Ovary (tissue), 9 donors: ENCODE measurements around the gene ARG1. TPM values are rescaled to one million over a fixed set of nuclear protein-coding genes. Genes with fewer than 3 reads are reported as not detected.

Experiments used
- DNase-seq, 5 donors: peaks; one replicate each; pipeline ENCODE4 v3.0.0-alpha.2; 2019 to 2020
- H3K27ac ChIP-seq, 2 donors: fragments of 200-600 bp; one replicate each; pipeline versions ENCODE4 v1.5.1 to v1.8.0; 2019 to 2022
- H3K27me3 ChIP-seq: fragments of 200-600 bp; one replicate; pipeline ENCODE4 v1.8.0; 2022
- H3K36me3 ChIP-seq: fragments of 200-600 bp; sonication (generic); one replicate; pipeline ENCODE4 v1.5.1; 2019
- H3K4me1 ChIP-seq: one replicate; pipeline ENCODE4 v1.8.1; 2013; ENCODE audit warnings: mild to moderate bottlenecking, moderate library complexity; ENCODE audit not compliant: insufficient read depth
- H3K4me3 ChIP-seq: fragments of 200-600 bp; sonication (generic); one replicate; pipeline ENCODE4 v1.5.1; 2017
- H3K9me3 ChIP-seq, 2 donors: fragments of 200-600 bp in 1 of 2; sonication (generic) in 1 of 2; one replicate each; pipeline versions ENCODE4 v1.5.1 to v1.8.1; 2013 to 2019; ENCODE audit warnings: mild to moderate bottlenecking in 1 of 2, moderate library complexity in 1 of 2
- CTCF ChIP-seq, 3 donors: fragments of 450-650 bp in 2 of 3; fragments of 200-600 bp in 1 of 3; IDR thresholded peaks; one replicate each; pipeline versions ENCODE4 v1.5.1 to v1.8.0; 2016 to 2022; ENCODE audit warnings: antibody characterized with exemption in 3 of 3, mild to moderate bottlenecking in 1 of 3
- EP300 ChIP-seq: sonication (generic); formaldehyde crosslinking; IDR thresholded peaks from one replicate; pipeline ENCODE4 v1.6.1; 2017; ENCODE audit warnings: antibody characterized with exemption
- POLR2A ChIP-seq: fragments of 450-650 bp; IDR thresholded peaks from one replicate; pipeline ENCODE4 v1.6.1; 2017; ENCODE audit warnings: antibody characterized with exemption, mild to moderate bottlenecking, moderate library complexity
- WGBS, 3 donors: extraction: QIAGEN DNeasy Blood & Tissue Kit in 1 of 3; methylation state at CpG; one replicate each; pipeline versions ENCODE4 v1.1.5 to v1.1.7; 2013 to 2017; 5-methylcytosine and 5-hydroxymethylcytosine counted together
- intact Hi-C, 4 donors: fragments of 100-400 bp; cut with DNase I; formaldehyde crosslinking; loops; one replicate each; pipeline versions ENCODE4 v1.11.0 to v1.15.1; 2022 to 2023
- polyA plus RNA-seq, 2 donors: library from polyadenylated mRNA; stranded (reverse); fragments of 200-250 nt in 1 of 2; fragments of 350-450 nt in 1 of 2; fragmentation: Illumina TruSeq in 1 of 2; extraction: RNeasy Lipid Tissue Mini Kit (QIAGEN cat#74804) in 1 of 2; gene quantifications; one replicate each; pipeline ENCODE4 v1.2.3, GENCODE V29; 2013 to 2014
- total RNA-seq, 7 donors: library from RNA; depleted of rRNA in 2 of 7; stranded (reverse); fragments of >200 nt in 2 of 7; fragmentation: NEBNext Ultra II Directional in 3 of 7; extraction: Animal tissue kit (Norgen Biotek cat#: 25700) in 3 of 7; gene quantifications; one replicate each; pipeline versions ENCODE4 v1.1.0 to v1.2.4, GENCODE V29; 2016 to 2023
- donor health status: DM: no; HTN: no; CAD: no; lungs with moderate emphysema.
- donor health status: DM: no; HTN: no; CAD: no.
- donor health status: Bipolar disorder and iron deficiency.
- donor health status: DM: yes; HTN: yes; CAD: no.
- donor health status: DM: no; HTN: no; CAD: no.
- donor health status: DM: yes; HTN: yes; CAD: no.

The ARG1 gene
- total and polyA plus RNA-seq, 9 donors = 0.08 to 0.69 (median 0.30) TPM; not detected in 4

- no peaks in the 10 kb centered on the region for H3K9me3 ChIP-seq
- no peak overlapping the region for H3K4me3 ChIP-seq
- H3K27me3 ChIP-seq = no peaks in the 10 kb centered on the region
- intact Hi-C loops = no loop called here
- no peak for DNase-seq
- TF ChIP-seq POLR2A = no peak
- TF ChIP-seq EP300 = no peak
- no peak for TF ChIP-seq CTCF (IDR thresholded peaks at IDR 0.05)
- no peak overlapping the region for H3K27ac ChIP-seq
- H3K4me1 ChIP-seq = no peaks in the 10 kb centered on the region
- 93 to 96% (median 93%) methylated on average over 4 of the region's 4 CpGs for WGBS, 3 donors
- no peaks in the 10 kb centered on the region for H3K36me3 ChIP-seq
These were observed 1.7 kb downstream of the ARG1 start for GRCh38 chr6:131574686-131575085.

DNA sequence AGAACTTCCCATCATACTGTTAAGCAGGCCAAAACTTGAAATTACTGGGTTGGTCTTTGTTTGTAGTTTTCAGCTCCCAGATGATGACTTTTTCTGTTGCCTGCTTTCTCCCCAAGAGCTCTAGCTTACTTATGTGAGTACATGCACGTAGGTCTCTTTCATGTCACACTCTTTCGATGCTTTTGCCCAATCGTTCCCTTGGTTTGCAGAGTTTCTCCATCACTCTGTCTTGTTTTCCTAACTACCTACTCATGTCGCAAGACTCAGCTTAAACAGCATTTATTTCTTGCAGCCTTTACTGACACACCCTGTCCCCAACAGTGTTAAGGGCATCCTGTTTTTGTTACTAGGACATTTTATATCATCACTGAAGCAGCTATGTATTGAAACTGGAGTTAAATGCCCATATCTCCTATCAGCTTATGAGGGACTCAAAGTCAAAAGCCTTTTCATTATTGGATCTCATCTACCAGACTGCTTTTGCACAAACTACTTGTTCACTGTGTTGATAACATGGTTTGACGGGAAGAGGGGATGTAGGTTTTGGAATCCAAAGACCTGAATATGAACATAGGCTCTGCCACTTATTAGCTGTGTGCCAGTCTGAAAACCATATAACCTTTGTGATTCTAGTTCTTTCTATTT is 2.9 kb downstream of the ARG1 start:
- no peak for DNase-seq
- H3K9me3 ChIP-seq = no peaks in the 10 kb centered on the region
- intact Hi-C loops = no loop called here
- H3K27me3 ChIP-seq = no peaks in the 10 kb centered on the region
- no peaks in the 10 kb centered on the region for H3K36me3 ChIP-seq
- no peaks in the 10 kb centered on the region for H3K4me1 ChIP-seq
- TF ChIP-seq EP300 (no peak), POLR2A (no peak)
- 92 to 96% (median 96%) methylated on average over 5 of the region's 5 CpGs for whole genome bisulfite sequencing, 3 donors
- no peak overlapping the region for H3K27ac ChIP-seq
- no peak overlapping the region for H3K4me3 ChIP-seq

- no peak for DNase-seq
- intact Hi-C loops = no loop called here
- H3K4me1 ChIP-seq = no peaks in the 10 kb centered on the region
- TF ChIP-seq CTCF (IDR thresholded peaks at IDR 0.05) = no peak
- no peak for TF ChIP-seq POLR2A
- TF ChIP-seq EP300 = no peak
- no peaks in the 10 kb centered on the region for H3K9me3 ChIP-seq
- no peak overlapping the region for H3K27ac ChIP-seq
- H3K4me3 ChIP-seq = no peak overlapping the region
- no peaks in the 10 kb centered on the region for H3K27me3 ChIP-seq
- no peaks in the 10 kb centered on the region for H3K36me3 ChIP-seq
These were observed 8.5 kb downstream of the ARG1 start for GRCh38 chr6:131581523-131581922.

DNA sequence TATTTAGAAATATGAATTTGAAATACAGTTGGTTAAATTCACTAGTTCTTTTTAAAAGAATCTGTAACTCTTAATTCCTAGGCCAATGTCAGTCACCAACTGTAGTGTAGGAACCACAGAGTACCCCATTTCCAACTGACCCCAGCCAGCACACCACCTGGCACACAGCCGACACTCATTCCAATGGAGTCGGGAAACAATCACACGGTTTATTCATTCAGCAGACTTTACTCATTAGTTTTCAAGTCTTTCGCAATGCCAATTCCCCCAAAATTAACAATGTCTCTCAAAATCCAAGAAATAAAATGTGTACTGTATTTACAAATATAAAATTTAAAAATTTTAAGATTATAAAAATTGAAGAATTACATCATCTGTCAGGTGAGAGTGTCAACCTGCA is 13.5 kb downstream of the ARG1 start:
- H3K36me3 ChIP-seq = no peaks in the 10 kb centered on the region
- TF ChIP-seq POLR2A (no peak), CTCF (IDR thresholded peaks at IDR 0.05) (no peak), EP300 (no peak)
- DNase-seq = no peak
- no peaks in the 10 kb centered on the region for H3K9me3 ChIP-seq
- no peak overlapping the region for H3K4me3 ChIP-seq
- intact Hi-C loops = no loop called here
- no peaks in the 10 kb centered on the region for H3K4me1 ChIP-seq
- 88 to 91% (median 89%) methylated on average over 4 of the region's 4 CpGs for WGBS, 3 donors
- H3K27ac ChIP-seq = no peak overlapping the region
- H3K27me3 ChIP-seq = no peaks in the 10 kb centered on the region

DNA sequence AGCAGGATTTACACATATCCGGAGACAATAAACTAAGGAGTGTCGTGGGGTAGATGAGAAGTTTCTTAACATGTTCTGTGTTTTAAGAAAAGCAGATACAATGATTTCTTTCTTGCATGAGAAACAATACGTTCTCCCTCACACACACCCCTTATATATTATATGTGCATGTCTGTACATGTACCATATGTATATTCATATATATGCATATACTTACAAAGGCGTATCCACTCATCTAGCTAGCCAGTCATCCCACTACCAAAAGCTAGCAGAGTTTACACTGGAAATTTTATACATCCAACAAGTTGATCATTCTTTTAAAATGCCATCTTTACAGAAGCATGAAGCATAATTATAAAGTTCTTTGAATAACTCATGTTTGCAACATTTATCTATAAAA is 14.9 kb downstream of the ARG1 start:
- Histone ChIP-seq H3K36me3 (no peaks in the 10 kb centered on the region), H3K4me3 (no peak overlapping the region), H3K27me3 (no peaks in the 10 kb centered on the region), H3K27ac (no peak overlapping the region), H3K4me1 (no peaks in the 10 kb centered on the region), H3K9me3 (no peaks in the 10 kb centered on the region)
- 93 to 97% (median 96%) methylated on average over 4 of the region's 4 CpGs for WGBS, 3 donors
- no peak for DNase-seq
- intact Hi-C loops = no loop called here
- TF ChIP-seq EP300 (no peak), POLR2A (no peak), CTCF (IDR thresholded peaks at IDR 0.05) (no peak)
